Loucy (cell line): Measurements from ENCODE around the gene ITGB4.
A peak's percentile ranks its signal among the peaks of the same experiment; 100 is the strongest.

Experiments used
- H2AFZ ChIP-seq: fragments of 200-600 bp; sonication (generic); 2 replicates; pipeline ENCODE4 v1.6.0; 2016; ENCODE audit warnings: antibody characterized with exemption, mild to moderate bottlenecking, low read length, moderate library complexity
- H3F3A ChIP-seq: fragments of 200-600 bp; 2 replicates; pipeline ENCODE4 v1.6.0; 2016; ENCODE audit warnings: antibody characterized with exemption, low read depth, mild to moderate bottlenecking
- H3K27me3 ChIP-seq: fragments of 200-600 bp; sonication (generic); 2 replicates; pipeline ENCODE4 v1.6.1; 2014; ENCODE audit warnings: low read length, mild to moderate bottlenecking; ENCODE audit not compliant: insufficient read depth, poor library complexity, severe bottlenecking
- H3K36me3 ChIP-seq: fragments of 200-600 bp; sonication (generic); 2 replicates; pipeline ENCODE4 v1.6.1; 2016; ENCODE audit warnings: low read length; ENCODE audit not compliant: insufficient read depth
- H3K4me1 ChIP-seq: fragments of 200-600 bp; sonication (generic); 2 replicates; pipeline ENCODE4 v1.5.1; 2014; ENCODE audit warnings: low read length, mild to moderate bottlenecking; ENCODE audit not compliant: insufficient read depth, poor library complexity, severe bottlenecking
- H3K4me2 ChIP-seq: fragments of 200-600 bp; sonication (generic); 2 replicates; pipeline ENCODE4 v1.6.0; 2014; ENCODE audit warnings: antibody characterized with exemption, low read length, low read depth, mild to moderate bottlenecking; ENCODE audit not compliant: poor library complexity, severe bottlenecking
- H3K4me3 ChIP-seq: fragments of 200-600 bp; sonication (generic); 2 replicates; pipeline ENCODE4 v1.5.1; 2014; ENCODE audit warnings: low read length, mild to moderate bottlenecking, mixed read lengths; ENCODE audit not compliant: poor library complexity, severe bottlenecking
- H3K79me2 ChIP-seq: fragments of 200-600 bp; sonication (generic); 2 replicates; pipeline ENCODE4 v1.6.1; 2014; ENCODE audit warnings: low read length; ENCODE audit not compliant: insufficient read depth
- H3K9ac ChIP-seq: fragments of 200-600 bp; sonication (generic); 2 replicates; pipeline ENCODE4 v1.6.0; 2014; ENCODE audit warnings: mild to moderate bottlenecking, low read depth, low read length, moderate library complexity; ENCODE audit not compliant: poor library complexity, severe bottlenecking
- H3K9me2 ChIP-seq: fragments of 200-600 bp; sonication (generic); replicated peaks from 2 replicates; pipeline ENCODE4 v1.6.1; 2016; ENCODE audit warnings: low read depth, low read length, mixed read lengths
- H3K9me3 ChIP-seq: fragments of 200-600 bp; sonication (generic); 2 replicates; pipeline ENCODE4 v1.6.1; 2014; ENCODE audit warnings: mild to moderate bottlenecking, antibody characterized with exemption, low read length, low read depth; ENCODE audit not compliant: insufficient read depth
- H4K20me1 ChIP-seq: fragments of 200-600 bp; sonication (generic); 2 replicates; pipeline ENCODE4 v1.6.0; 2014; ENCODE audit warnings: antibody characterized with exemption, low read length, mild to moderate bottlenecking; ENCODE audit not compliant: insufficient read depth, poor library complexity, severe bottlenecking
- EZH2phosphoT487 ChIP-seq: fragments of 200-600 bp; IDR thresholded peaks from 2 replicates; pipeline ENCODE4 v1.6.1; 2018; ENCODE audit warnings: antibody characterized with exemption, mild to moderate bottlenecking, moderate library complexity, borderline replicate concordance
- TF ChIP-seq, protein P1 (sequence below): fragments of 200-600 bp; sonication (generic); conservative IDR thresholded peaks from 2 replicates; pipeline ENCODE4 v1.5.1; 2014; ENCODE audit warnings: mild to moderate bottlenecking, antibody characterized with exemption, low read length

ITGB4 gene

DNA sequence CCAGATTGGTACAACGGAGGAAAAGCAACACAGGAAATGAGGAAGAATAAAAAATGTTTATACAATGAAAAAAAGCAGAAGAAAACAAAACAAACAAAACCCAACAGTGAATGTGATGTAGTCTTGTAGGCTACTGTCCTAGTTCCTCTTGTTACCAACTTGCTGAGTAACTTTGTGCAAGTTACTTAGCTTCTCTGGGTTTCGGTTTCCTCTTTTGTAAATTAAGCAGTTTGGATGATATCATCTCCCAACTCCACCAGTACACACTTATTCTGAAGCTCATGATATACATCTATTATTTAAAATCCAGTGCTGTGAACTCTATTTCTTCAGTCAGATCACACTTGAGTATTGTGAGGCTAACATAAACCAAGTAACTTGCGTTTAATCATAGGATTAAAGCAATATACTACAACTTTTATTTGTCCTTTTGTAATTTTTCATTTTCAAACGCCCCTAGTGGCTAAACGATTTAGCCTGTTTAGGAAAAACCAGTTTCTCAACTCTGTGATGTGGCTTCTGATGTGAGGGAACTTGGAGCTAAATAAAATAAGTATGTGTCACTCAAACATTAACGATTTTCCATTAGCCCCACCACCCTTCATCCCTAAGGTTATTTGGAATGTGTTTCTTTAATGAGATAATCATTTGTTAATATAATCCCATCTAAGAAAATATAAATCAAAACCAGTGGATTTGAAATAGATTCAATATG, 62.0 kb downstream of the ITGB4 start:
- H3K4me2 ChIP-seq = peak overlapping the region; percentile 93
- peak overlapping the region; percentile 100 for H3K9ac ChIP-seq
- no peaks in the 10 kb centered on the region for H3K9me2 ChIP-seq
- no peaks in the 10 kb centered on the region for H3K9me3 ChIP-seq
- H3F3A ChIP-seq = peaks cover 2% of the 10 kb centered on the region; the same call in 1 of the 2 replicates
- H3K4me1 ChIP-seq = peaks cover 48% of the 10 kb centered on the region
- peaks cover 7% of the 10 kb centered on the region for H3K36me3 ChIP-seq
- peak overlapping the region; percentile 92 for H3K4me3 ChIP-seq
- peaks cover 13% of the 10 kb centered on the region for H4K20me1 ChIP-seq
- peak overlapping the region; percentile 81 for H2AFZ ChIP-seq
- H3K79me2 ChIP-seq = peaks cover 52% of the 10 kb centered on the region
- TF ChIP-seq EZH2phosphoT487 = no peak
- TF ChIP-seq, protein P1, sequence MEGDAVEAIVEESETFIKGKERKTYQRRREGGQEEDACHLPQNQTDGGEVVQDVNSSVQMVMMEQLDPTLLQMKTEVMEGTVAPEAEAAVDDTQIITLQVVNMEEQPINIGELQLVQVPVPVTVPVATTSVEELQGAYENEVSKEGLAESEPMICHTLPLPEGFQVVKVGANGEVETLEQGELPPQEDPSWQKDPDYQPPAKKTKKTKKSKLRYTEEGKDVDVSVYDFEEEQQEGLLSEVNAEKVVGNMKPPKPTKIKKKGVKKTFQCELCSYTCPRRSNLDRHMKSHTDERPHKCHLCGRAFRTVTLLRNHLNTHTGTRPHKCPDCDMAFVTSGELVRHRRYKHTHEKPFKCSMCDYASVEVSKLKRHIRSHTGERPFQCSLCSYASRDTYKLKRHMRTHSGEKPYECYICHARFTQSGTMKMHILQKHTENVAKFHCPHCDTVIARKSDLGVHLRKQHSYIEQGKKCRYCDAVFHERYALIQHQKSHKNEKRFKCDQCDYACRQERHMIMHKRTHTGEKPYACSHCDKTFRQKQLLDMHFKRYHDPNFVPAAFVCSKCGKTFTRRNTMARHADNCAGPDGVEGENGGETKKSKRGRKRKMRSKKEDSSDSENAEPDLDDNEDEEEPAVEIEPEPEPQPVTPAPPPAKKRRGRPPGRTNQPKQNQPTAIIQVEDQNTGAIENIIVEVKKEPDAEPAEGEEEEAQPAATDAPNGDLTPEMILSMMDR = peak; percentile 85
- H3K27me3 ChIP-seq = peaks cover 13% of the 10 kb centered on the region

DNA sequence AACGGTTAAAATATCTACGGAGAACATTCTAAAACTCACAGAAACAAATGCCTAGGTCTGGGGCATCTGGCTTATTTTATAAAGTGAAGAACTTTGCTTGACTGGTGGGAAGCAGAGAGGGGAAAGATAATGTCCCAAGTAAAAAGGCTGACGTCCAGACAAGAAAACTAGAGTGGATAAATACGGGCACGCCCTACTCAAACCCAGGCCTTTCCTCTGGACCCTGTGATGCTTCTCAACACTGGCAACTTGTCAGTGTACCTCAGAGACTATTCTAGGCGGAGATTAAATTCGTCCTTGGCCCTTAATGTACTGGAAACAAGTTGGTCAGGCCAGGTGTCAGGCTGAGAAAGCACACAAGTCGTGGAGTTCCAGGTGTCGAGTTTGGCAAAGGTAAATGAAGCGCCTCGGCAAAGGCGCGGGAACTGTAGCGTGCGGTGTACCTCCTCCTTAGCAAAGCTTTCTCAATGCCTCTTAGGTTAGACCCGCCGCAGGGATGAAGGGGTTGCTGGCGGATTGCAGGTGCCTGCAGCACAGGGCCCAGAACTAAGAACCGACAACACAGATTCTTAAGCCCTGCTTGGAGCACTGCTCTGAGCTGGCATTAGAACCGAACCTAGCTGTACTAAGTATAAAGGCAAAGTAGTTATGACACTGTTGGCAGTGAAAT, 62.7 kb downstream of the ITGB4 start:
- peak overlapping the region; percentile 100 for H3K9ac ChIP-seq
- H3F3A ChIP-seq = peaks cover 2% of the 10 kb centered on the region; the same call in 1 of the 2 replicates
- H3K9me2 ChIP-seq = no peaks in the 10 kb centered on the region
- TF ChIP-seq EZH2phosphoT487 = no peak
- TF ChIP-seq, protein P1 = no peak
- H3K27me3 ChIP-seq = peaks cover 6% of the 10 kb centered on the region
- peak overlapping the region; percentile 93 for H3K4me2 ChIP-seq
- 0 out of 2 replicates have a peak, but pooled peaks cover under 1% of the 10 kb centered on the region for H3K36me3 ChIP-seq
- peaks cover 52% of the 10 kb centered on the region for H3K4me1 ChIP-seq
- peaks cover 9% of the 10 kb centered on the region for H4K20me1 ChIP-seq
- H2AFZ ChIP-seq = 0 out of 2 replicates have a peak overlapping the region, but pooled peaks have one; percentile 2
- peak overlapping the region; percentile 92 for H3K4me3 ChIP-seq
- H3K9me3 ChIP-seq = no peaks in the 10 kb centered on the region
- H3K79me2 ChIP-seq = peaks cover 50% of the 10 kb centered on the region

DNA sequence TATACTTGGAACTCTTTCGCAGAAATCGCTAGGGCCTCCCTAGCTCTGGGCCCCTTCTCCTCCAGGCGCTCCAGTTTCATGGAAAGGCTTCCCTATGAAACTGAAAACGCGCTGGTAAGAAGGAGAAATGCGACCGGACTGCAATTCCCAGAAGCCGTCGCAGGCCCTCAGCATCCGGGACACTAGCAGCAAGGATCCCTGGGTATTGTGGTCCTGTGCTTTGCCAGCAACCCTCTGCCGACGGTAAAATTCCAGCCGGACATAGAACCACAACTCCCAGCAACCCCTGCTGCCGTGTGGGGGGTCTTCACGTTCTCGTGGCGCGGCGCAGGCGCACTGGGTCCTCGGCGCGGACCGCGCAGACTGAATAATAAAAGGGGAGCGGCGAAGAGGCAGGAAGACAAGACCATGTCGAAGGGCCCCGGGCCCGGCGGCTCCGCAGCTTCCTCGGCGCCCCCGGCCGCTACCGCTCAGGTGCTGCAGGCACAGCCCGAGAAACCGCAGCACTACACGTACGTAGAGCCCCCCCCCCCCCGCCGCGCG, 63.3 kb downstream of the ITGB4 start, which contains the start of gene UNK:
Gene UNK (plus strand): TSS at position 334 of the 543 bp plus-strand sequence. CDS start 75 bp downstream, at position 409.
- H3K4me1 ChIP-seq = peaks cover 52% of the 10 kb centered on the region
- H3K4me2 ChIP-seq = peak within 1 kb of the TSS; percentile 95
- H3K27me3 ChIP-seq = no peaks in the 10 kb centered on the region
- no peaks in the 10 kb centered on the region for H3K36me3 ChIP-seq
- peak within 1 kb of the TSS; percentile 100 for H3K9ac ChIP-seq
- no peaks in the 10 kb centered on the region for H3K9me3 ChIP-seq
- TF ChIP-seq, protein P1 = no peak
- no peak for TF ChIP-seq EZH2phosphoT487
- H3K9me2 ChIP-seq = no peaks in the 10 kb centered on the region
- peak within 1 kb of the TSS; percentile 92 for H3K4me3 ChIP-seq
- H2AFZ ChIP-seq = peak within 1 kb of the TSS; percentile 66; the same call in 1 of the 2 replicates
- H4K20me1 ChIP-seq = peaks cover 3% of the 10 kb centered on the region
- peaks cover 50% of the 10 kb centered on the region for H3K79me2 ChIP-seq
- H3F3A ChIP-seq = no peaks in the 10 kb centered on the region; the same call in 1 of the 2 replicates
